Natural killer cell treated with Interleukin-12 subunit alpha and Interleukin-12 subunit beta and Interleukin-15 and Interleukin-18, amount 100 ng/mL, for 72 hours (primary cell): Measurements from ENCODE around the gene MSANTD3. TPM values are rescaled to one million over a fixed set of nuclear protein-coding genes. Genes with fewer than 3 reads are reported as not detected.
"Not testable (repeated sequence)": the region's sequence is repeated elsewhere in the genome, so short reads cannot be mapped to it uniquely, and the experiment has no call there.

ENCODE experiments used
- ATAC-seq, 2 donors: fragments of 150-1000 bp; cut with Tn5 transposase in 1 of 2; sonication (Bioruptor Pico), chemical (Tn5 transposase) in 1 of 2; 2 replicates each; pipeline ENCODE4 v1.10.0; 2021
- DNase-seq: peaks from one replicate; pipeline ENCODE4 v3.0.0; 2022; ENCODE audit warnings: low spot score
- H3K27ac Mint-ChIP-seq, 2 donors: 1 replicate in 1 of 2; 2 replicates in 1 of 2; pipeline ENCODE4 v1.8.0; 2022; ENCODE audit warnings: mixed read lengths in 2 of 2, mild to moderate bottlenecking in 1 of 2, moderate library complexity in 1 of 2
- H3K27me3 Mint-ChIP-seq, 2 donors: 1 replicate in 1 of 2; 2 replicates in 1 of 2; pipeline ENCODE4 v1.8.0; 2022; ENCODE audit warnings: mixed read lengths in 2 of 2
- H3K36me3 Mint-ChIP-seq: one replicate; pipeline ENCODE4 v1.8.0; 2022; ENCODE audit warnings: mixed read lengths
- H3K4me1 Mint-ChIP-seq, 2 donors: 1 replicate in 1 of 2; 2 replicates in 1 of 2; pipeline ENCODE4 v1.8.0; 2022; ENCODE audit warnings: low read depth in 2 of 2, mixed read lengths in 2 of 2, mild to moderate bottlenecking in 1 of 2
- H3K4me3 Mint-ChIP-seq: one replicate; pipeline ENCODE4 v1.8.0; 2022; ENCODE audit warnings: mixed read lengths
- H3K9me3 Mint-ChIP-seq: 2 replicates; pipeline ENCODE4 v1.8.0; 2022; ENCODE audit warnings: mixed read lengths
- total RNA-seq, 2 donors: library from RNA; stranded (reverse); gene quantifications; one replicate each; pipeline ENCODE4 v1.2.3, GENCODE V29; 2022

Gene MSANTD3
- total RNA-seq, result 10 to 100 TPM in 1 of 2 donors, 1 to 10 TPM in 1; 9.2 to 17.5 TPM

- peak within 1 kb of the TSS; percentile 85 to 92 for H3K27ac Mint-ChIP-seq
- H3K9me3 Mint-ChIP-seq, result no peaks in the 10 kb centered on the region
- H3K27me3 Mint-ChIP-seq, result peaks cover 4 to 5% of the 10 kb centered on the region in 2 donors
- H3K4me3 Mint-ChIP-seq, result peak within 1 kb of the TSS; percentile 92
- H3K36me3 Mint-ChIP-seq, result no peaks in the 10 kb centered on the region
- H3K4me1 Mint-ChIP-seq, result peaks cover 26 to 27% of the 10 kb centered on the region in 2 donors
- DNase-seq (peak; percentile 79), ATAC-seq (peak; percentile 91 to 92)
Observed at GRCh38 chr9:100426530-100427365, at the start of gene MSANTD3. Gene MSANTD3 (plus strand): TSS chr9:100427143. CDS start chr9:100441939, 14,796 bp downstream.

- no peaks in the 10 kb centered on the region for H3K9me3 Mint-ChIP-seq
- H3K27me3 Mint-ChIP-seq, result no peaks in the 10 kb centered on the region
- H3K4me1 Mint-ChIP-seq, result no peaks in the 10 kb centered on the region
- H3K36me3 Mint-ChIP-seq, result peaks cover 4% of the 10 kb centered on the region
- H3K27ac Mint-ChIP-seq, result no peak overlapping the region
- ATAC-seq (no peak), DNase-seq (no peak)
- no peak overlapping the region for H3K4me3 Mint-ChIP-seq
Observed at GRCh38 chr9:100379862-100380261, 47.1 kb upstream of the MSANTD3 start.

DNA sequence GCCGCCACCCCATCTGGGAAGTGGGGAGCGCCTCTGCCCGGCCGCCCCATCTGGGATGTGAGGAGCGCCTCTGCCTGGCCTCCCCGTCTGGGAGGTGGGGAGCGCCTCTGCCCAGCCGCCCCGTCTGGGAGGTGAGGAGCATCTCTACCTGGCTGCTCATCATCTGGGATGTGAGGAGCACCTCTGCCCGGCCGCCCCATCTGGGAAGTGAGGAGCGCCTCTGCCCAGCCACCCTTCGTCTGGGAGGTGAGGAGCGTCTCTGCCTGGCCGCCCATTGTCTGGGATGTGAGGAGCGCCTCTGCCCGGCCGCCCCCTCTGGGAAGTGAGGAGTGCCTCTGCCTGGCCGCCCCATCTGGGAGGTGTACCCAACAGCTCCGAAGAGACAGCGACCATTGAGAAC is 34.0 kb upstream of the MSANTD3 start:
- not testable (repeated sequence) for H3K27ac Mint-ChIP-seq, H3K36me3 Mint-ChIP-seq, ATAC-seq, H3K9me3 Mint-ChIP-seq, H3K4me1 Mint-ChIP-seq, H3K4me3 Mint-ChIP-seq, H3K27me3 Mint-ChIP-seq, DNase-seq

DNA sequence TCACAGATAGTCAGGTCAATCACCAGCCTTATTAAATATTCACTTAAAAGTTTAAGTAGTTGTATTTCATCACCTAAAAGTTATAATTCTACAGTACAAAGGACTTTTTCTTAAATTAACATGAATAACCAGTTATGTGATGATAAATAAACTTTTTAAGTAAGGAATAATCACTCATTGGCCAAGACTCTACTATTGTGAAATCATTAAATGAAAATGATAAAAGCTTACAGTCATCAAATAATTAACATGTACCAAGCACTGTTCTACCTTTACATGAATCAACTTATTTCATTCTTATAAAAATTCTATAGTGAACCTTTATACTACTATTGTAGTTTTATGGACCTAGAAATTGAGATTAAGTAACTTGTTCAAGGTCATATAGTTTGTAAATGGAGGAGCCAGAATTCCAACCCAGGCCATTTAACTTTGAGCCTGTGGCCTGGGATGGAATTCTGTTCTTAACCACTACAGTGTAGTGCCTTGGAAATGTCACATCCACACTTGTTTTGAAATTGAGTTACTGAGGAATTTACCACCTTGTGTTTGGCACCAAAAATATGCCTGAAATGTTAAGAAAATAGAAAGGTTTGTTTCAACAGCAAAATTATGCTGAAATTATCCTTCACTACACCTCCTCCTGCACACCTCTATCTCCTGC is 32.8 kb upstream of the MSANTD3 start:
- ATAC-seq (no peak), DNase-seq (no peak)
- no peaks in the 10 kb centered on the region for H3K27me3 Mint-ChIP-seq
- H3K9me3 Mint-ChIP-seq, result no peaks in the 10 kb centered on the region
- H3K36me3 Mint-ChIP-seq, result no peaks in the 10 kb centered on the region
- no peaks in the 10 kb centered on the region for H3K4me1 Mint-ChIP-seq
- H3K27ac Mint-ChIP-seq, result no peak overlapping the region
- H3K4me3 Mint-ChIP-seq, result no peak overlapping the region

- H3K36me3 Mint-ChIP-seq, result no peaks in the 10 kb centered on the region
- H3K27ac Mint-ChIP-seq, result no peak overlapping the region
- no peak for DNase-seq
- no peaks in the 10 kb centered on the region for H3K9me3 Mint-ChIP-seq
- no peak for ATAC-seq
- H3K27me3 Mint-ChIP-seq, result no peaks in the 10 kb centered on the region
- no peak overlapping the region for H3K4me3 Mint-ChIP-seq
- no peaks in the 10 kb centered on the region for H3K4me1 Mint-ChIP-seq
Observed at GRCh38 chr9:100394816-100395215, 32.1 kb upstream of the MSANTD3 start.

GRCh38 chr9:100396769-100397168 is 30.2 kb upstream of the MSANTD3 start:
- Mint-ChIP-seq H3K4me1 (no peaks in the 10 kb centered on the region), H3K9me3 (no peaks in the 10 kb centered on the region), H3K27me3 (peaks cover 8 to 12% of the 10 kb centered on the region in 2 donors), H3K36me3 (no peaks in the 10 kb centered on the region), H3K4me3 (no peak overlapping the region), H3K27ac (no peak overlapping the region)
- DNase-seq, result no peak
- ATAC-seq, result no peak

DNA sequence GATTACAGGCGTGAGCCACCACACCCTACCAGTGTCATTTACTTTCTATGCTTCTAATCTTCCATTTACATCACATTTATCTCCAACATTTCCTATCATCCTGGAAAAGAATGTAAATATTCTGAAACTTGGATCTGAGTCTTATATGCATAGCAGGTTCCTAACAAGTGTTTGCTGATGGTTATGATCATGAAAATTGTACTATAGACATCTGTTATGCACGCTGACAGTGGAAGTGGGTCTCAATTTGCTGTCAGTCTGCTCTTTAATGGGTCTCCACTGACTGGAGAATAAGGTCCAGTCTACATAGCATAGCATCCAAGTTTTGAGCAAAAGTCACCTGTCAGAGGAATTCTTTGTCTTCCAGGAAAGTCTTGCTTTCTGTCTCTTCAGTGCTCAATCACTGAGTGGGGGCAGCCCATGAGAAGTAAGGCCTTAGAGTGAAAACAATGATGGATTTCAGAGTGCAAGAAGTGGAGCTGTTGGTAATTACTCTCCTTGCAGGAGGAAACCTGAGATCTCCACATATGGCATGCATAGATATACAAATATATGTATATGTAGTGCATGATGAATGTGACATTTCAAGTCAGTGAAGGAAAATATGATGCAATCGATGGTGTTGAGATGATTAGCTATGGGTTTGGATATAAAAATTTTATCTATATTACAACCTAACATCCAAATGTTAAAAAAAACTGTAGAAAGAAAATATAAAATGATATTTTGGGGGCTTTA is 29.2 kb upstream of the MSANTD3 start:
- Mint-ChIP-seq H3K27me3 (peaks cover 8 to 12% of the 10 kb centered on the region in 2 donors), H3K27ac (no peak overlapping the region), H3K9me3 (no peaks in the 10 kb centered on the region)

DNA sequence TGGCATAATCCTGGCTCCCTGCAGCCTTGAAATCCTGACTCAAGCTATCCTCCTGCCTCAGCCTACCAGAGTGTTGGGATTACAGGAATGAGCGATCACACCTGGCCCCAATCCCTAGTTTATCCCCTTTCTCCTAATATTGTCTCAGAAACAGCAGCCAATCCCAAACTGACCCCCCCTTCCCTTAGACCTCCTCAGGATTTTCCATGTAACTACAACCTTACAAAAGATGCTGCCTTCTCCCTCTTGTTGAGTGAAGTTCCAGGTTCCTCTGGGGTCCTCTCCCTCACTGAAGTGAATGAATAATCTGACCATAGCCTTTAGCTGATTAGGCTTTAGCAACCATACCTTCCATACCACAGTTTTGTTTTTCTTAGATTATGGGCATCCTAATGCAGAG is 25.9 kb upstream of the MSANTD3 start:
- Mint-ChIP-seq H3K27me3 (peaks cover 8 to 17% of the 10 kb centered on the region in 2 donors), H3K9me3 (no peaks in the 10 kb centered on the region), H3K4me1 (no peaks in the 10 kb centered on the region), H3K4me3 (no peak overlapping the region), H3K36me3 (no peaks in the 10 kb centered on the region), H3K27ac (no peak overlapping the region)
- no peak for DNase-seq
- ATAC-seq, result no peak

More for the DNA sequence above, 29.2 kb upstream of the MSANTD3 start:
- H3K4me1 Mint-ChIP-seq, result no peaks in the 10 kb centered on the region
- no peaks in the 10 kb centered on the region for H3K36me3 Mint-ChIP-seq
- DNase-seq, result no peak
- no peak overlapping the region for H3K4me3 Mint-ChIP-seq
- no peak for ATAC-seq

- Mint-ChIP-seq H3K27me3 (peaks cover 15 to 18% of the 10 kb centered on the region in 2 donors), H3K4me3 (no peak overlapping the region), H3K4me1 (peaks cover 11 to 15% of the 10 kb centered on the region in 2 donors), H3K36me3 (peaks cover 6% of the 10 kb centered on the region), H3K27ac (no peak overlapping the region), H3K9me3 (no peaks in the 10 kb centered on the region)
- DNase-seq (no peak), ATAC-seq (no peak)
Observed at GRCh38 chr9:100406962-100407361, 20.0 kb upstream of the MSANTD3 start.

DNA sequence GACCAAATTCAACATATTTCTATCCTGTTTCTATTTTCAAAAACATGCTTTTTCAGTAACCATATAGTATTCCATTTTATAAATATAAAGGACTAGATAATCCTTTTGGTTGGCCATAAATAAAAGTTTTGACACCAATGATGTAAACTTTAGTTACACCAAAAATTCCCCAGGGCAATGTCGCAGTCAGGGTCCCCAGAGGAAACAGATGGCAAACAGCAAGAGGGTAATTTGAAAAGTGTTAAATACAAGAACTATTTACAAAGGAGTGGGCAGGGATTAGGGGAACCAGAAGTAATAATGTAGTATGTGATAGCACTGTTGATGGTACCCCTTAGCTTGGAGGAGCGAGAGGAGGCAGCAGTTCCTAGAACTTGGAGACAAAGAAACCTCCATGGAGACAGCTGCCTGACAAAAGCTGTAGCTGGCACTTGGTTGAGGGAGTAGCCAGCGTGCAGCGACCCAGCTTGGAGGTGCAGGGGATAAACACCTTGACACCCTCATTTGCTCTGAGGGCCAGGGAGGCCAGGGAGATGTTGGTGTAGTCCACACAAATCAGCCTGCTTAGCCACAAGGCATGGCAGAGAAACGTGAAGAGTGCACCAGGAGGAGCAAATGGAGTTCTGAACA is 18.3 kb upstream of the MSANTD3 start:
- H3K4me3 Mint-ChIP-seq, result no peak overlapping the region

GRCh38 chr9:100409176-100409556 is 17.8 kb upstream of the MSANTD3 start:
- no peak for DNase-seq
- no peaks in the 10 kb centered on the region for H3K9me3 Mint-ChIP-seq
- H3K27me3 Mint-ChIP-seq, result peaks cover 18 to 19% of the 10 kb centered on the region in 2 donors
- peaks cover 6% of the 10 kb centered on the region for H3K36me3 Mint-ChIP-seq
- H3K4me1 Mint-ChIP-seq, result peaks cover 16 to 17% of the 10 kb centered on the region in 2 donors
- H3K4me3 Mint-ChIP-seq, result no peak overlapping the region
- ATAC-seq, result no peak
- no peak overlapping the region for H3K27ac Mint-ChIP-seq

More for the DNA sequence above, 18.3 kb upstream of the MSANTD3 start:
- peaks cover 6% of the 10 kb centered on the region for H3K36me3 Mint-ChIP-seq
- H3K27me3 Mint-ChIP-seq, result peaks cover 18 to 19% of the 10 kb centered on the region in 2 donors
- no peak for DNase-seq
- H3K9me3 Mint-ChIP-seq, result no peaks in the 10 kb centered on the region
- peaks cover 16 to 17% of the 10 kb centered on the region in 2 donors for H3K4me1 Mint-ChIP-seq
- no peak for ATAC-seq
- H3K27ac Mint-ChIP-seq, result no peak overlapping the region

DNA sequence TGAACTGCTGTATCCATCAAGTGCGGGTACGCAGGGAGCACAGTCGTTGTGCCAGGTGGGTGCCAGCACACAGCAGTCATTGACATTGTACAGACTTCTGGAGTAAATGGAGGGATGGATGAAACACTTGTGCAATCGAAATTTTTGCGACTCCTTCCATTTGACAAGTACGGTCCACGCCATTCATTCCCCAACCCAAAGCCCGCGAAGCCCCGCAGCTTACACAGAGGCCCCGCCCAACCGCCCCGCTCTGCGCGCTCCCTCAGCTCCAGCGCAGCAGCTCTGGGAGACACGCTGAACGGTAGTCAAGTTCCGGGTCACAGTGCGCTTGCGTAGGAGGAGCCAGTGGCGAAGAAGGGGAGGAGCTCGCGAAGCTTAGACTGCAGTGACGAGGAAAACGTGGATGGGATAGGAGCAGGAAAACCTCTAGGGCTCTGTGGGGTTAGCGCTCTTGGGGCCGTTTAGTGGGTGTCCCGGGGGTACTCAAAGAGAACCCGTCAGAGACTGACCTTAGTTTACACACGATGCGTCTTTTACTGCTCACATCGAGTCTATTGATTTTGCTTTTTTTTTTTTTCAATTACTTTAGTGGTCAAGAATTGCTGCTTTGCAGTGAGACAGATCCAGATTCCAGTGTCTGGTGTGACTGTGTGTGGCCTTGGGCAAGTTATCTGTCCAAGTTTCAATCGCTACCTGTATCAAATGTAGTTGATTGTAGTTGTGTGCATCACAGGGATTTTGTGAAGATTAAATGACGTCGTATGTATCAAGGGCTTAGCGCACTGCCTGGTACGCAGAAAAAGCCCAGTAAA is 15.3 kb upstream of the MSANTD3 start:
- peaks cover 6% of the 10 kb centered on the region for H3K36me3 Mint-ChIP-seq
- DNase-seq, result peak; percentile 93
- H3K27me3 Mint-ChIP-seq, result peaks cover 14 to 31% of the 10 kb centered on the region in 2 donors
- H3K27ac Mint-ChIP-seq, result peak overlapping the region; percentile 40 to 72
- peaks cover 16 to 17% of the 10 kb centered on the region in 2 donors for H3K4me1 Mint-ChIP-seq
- peak overlapping the region; percentile 88 for H3K4me3 Mint-ChIP-seq
- no peaks in the 10 kb centered on the region for H3K9me3 Mint-ChIP-seq
- peak; percentile 100 for ATAC-seq
